Esophagus muscularis mucosa (tissue), 4 donors: ENCODE data around the gene SMIM13. TPM values are rescaled to one million over a fixed set of nuclear protein-coding genes. Genes with fewer than 3 reads are reported as not detected.

Experiments
- DNase-seq: peaks from one replicate; pipeline ENCODE4 v3.0.0-alpha.2; 2017; ENCODE audit errors: extremely low spot score
- H3K27ac ChIP-seq, 4 donors: fragments of 200-600 bp; sonication (generic); replicated peaks in 1 of 4; 1 replicate in 3 of 4; 2 replicates in 1 of 4; pipeline ENCODE4 v1.5.1; 2016 to 2019; ENCODE audit warnings: mild to moderate bottlenecking in 1 of 4
- H3K27me3 ChIP-seq, 4 donors: fragments of 200-600 bp; sonication (generic); one replicate each; pipeline versions ENCODE4 v1.5.1 to v1.6.0; 2016 to 2019
- H3K36me3 ChIP-seq, 4 donors: fragments of 200-600 bp; sonication (generic); one replicate each; pipeline ENCODE4 v1.5.1; 2016 to 2019
- H3K4me1 ChIP-seq, 4 donors: fragments of 200-600 bp; sonication (generic); one replicate each; pipeline ENCODE4 v1.5.1; 2016 to 2019
- H3K4me3 ChIP-seq, 4 donors: fragments of 200-600 bp; sonication (generic); 1 replicate in 2 of 4; 2 replicates in 2 of 4; pipeline ENCODE4 v1.5.1; 2016 to 2019; ENCODE audit warnings: mild to moderate bottlenecking in 4 of 4, moderate library complexity in 1 of 4
- H3K9me3 ChIP-seq, 4 donors: fragments of 200-600 bp; sonication (generic); 1 replicate in 3 of 4; 2 replicates in 1 of 4; pipeline ENCODE4 v1.5.1; 2016 to 2019
- EP300 ChIP-seq: sonication (generic); formaldehyde crosslinking; IDR thresholded peaks from one replicate; pipeline ENCODE4 v1.6.1; 2017; ENCODE audit warnings: antibody characterized with exemption
- POLR2A ChIP-seq: fragments of 450-650 bp; IDR thresholded peaks from one replicate; pipeline ENCODE4 v1.6.1; 2017; ENCODE audit warnings: antibody characterized with exemption, moderate library complexity, mild to moderate bottlenecking, low read depth
- POLR2AphosphoS5 ChIP-seq, 2 donors: sonication (generic); formaldehyde crosslinking; IDR thresholded peaks; one replicate each; pipeline ENCODE4 v1.6.1; 2017; ENCODE audit warnings: antibody characterized with exemption in 2 of 2
- WGBS: methylation state at CpG from one replicate; pipeline ENCODE4 v1.1.5; 2018; 5-methylcytosine and 5-hydroxymethylcytosine counted together
- intact Hi-C: fragments of 100-400 bp; cut with DNase I; formaldehyde crosslinking; loops from one replicate; pipeline ENCODE4 v1.15.1; 2023
- total RNA-seq, 4 donors: library from RNA; depleted of rRNA; stranded (reverse); fragments of >200 nt; gene quantifications; one replicate each; pipeline versions ENCODE4 v1.1.0 to v1.2.1, GENCODE V29; 2016
- TF ChIP-seq, protein P1 (sequence below), 3 experiments: fragments of 200-600 bp in 2 of 3; fragments of 450-650 bp in 1 of 3; sonication (generic) in 2 of 3; IDR thresholded peaks; one replicate each; pipeline ENCODE4 v1.5.1; 2017 to 2019; ENCODE audit warnings: antibody characterized with exemption in 3 of 3, mild to moderate bottlenecking in 2 of 3, moderate library complexity in 1 of 3

Gene SMIM13
- total RNA-seq, 4 donors from 2014 or later, result 9.3 to 15.2 (median 12.0) TPM

DNA sequence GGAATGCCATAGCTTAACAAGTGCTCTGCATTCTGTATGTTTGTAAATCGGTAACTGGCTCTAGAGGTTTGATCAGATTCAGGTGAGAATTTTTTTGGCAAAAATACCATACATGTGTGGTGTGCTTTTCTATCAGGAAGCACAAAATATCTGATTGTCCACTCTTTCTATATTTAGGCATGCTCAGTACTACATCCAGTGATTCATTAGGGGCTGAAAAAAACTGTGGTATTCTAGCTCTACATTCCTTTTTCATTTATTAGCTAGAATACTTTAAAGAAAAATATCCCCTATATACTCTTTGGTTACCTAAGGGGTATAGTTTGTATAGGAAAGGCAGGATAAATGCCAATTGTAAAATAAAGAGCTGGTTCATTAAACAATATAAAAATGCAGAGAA, 38.9 kb upstream of the SMIM13 start:
- intact Hi-C loops, result no loop called here
- H3K27me3 ChIP-seq, result peaks cover 0 to 7% (median 0%) of the 10 kb centered on the region in 4 donors
- H3K9me3 ChIP-seq, result no peaks in the 10 kb centered on the region
- TF ChIP-seq POLR2AphosphoS5 (IDR thresholded peaks at IDR 0.05), result no peak
- no peak for TF ChIP-seq EP300
- no peak for TF ChIP-seq POLR2A
- TF ChIP-seq, protein P1, sequence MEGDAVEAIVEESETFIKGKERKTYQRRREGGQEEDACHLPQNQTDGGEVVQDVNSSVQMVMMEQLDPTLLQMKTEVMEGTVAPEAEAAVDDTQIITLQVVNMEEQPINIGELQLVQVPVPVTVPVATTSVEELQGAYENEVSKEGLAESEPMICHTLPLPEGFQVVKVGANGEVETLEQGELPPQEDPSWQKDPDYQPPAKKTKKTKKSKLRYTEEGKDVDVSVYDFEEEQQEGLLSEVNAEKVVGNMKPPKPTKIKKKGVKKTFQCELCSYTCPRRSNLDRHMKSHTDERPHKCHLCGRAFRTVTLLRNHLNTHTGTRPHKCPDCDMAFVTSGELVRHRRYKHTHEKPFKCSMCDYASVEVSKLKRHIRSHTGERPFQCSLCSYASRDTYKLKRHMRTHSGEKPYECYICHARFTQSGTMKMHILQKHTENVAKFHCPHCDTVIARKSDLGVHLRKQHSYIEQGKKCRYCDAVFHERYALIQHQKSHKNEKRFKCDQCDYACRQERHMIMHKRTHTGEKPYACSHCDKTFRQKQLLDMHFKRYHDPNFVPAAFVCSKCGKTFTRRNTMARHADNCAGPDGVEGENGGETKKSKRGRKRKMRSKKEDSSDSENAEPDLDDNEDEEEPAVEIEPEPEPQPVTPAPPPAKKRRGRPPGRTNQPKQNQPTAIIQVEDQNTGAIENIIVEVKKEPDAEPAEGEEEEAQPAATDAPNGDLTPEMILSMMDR (IDR thresholded peaks at IDR 0.05), result no peak
- H3K4me1 ChIP-seq, result no peaks in the 10 kb centered on the region
- H3K4me3 ChIP-seq, result no peak overlapping the region
- no peak for DNase-seq
- no peaks in the 10 kb centered on the region for H3K36me3 ChIP-seq
- H3K27ac ChIP-seq, result no peak overlapping the region
- 88% methylated on average over 1 of the region's 1 CpG for WGBS

DNA sequence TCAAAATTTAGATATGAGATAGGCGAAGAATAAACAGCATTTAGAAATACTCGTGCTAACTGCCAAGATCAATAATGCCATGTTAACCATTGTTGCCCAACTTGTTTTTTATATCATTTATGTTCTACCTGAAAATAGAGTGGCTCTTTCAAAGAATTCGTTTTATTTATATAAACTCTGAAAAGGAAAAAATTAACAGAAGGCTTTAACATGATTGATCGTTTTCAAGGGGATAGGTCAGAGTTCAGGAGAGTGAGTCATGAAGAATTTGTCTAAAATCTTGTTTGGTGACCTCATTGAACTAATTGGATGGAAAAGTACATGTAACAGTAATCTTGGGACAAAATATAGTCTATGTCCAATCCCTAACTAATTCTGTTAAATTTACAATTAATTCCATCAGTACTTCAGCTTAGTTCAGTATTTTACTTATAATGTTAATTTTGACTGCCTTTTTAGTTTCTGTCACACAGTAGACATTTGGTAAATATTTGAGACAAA, 38.5 kb upstream of the SMIM13 start:
- 62% methylated on average over 4 of the region's 4 CpGs for WGBS
- H3K27ac ChIP-seq, result no peak overlapping the region
- no peaks in the 10 kb centered on the region for H3K4me1 ChIP-seq
- no peak overlapping the region for H3K4me3 ChIP-seq
- no peak for DNase-seq
- intact Hi-C loops, result no loop called here
- H3K36me3 ChIP-seq, result no peaks in the 10 kb centered on the region
- peaks cover 0 to 5% (median 0%) of the 10 kb centered on the region in 4 donors for H3K27me3 ChIP-seq
- no peaks in the 10 kb centered on the region for H3K9me3 ChIP-seq
- TF ChIP-seq EP300 (no peak), POLR2A (no peak), POLR2AphosphoS5 (IDR thresholded peaks at IDR 0.05) (no peak)

DNA sequence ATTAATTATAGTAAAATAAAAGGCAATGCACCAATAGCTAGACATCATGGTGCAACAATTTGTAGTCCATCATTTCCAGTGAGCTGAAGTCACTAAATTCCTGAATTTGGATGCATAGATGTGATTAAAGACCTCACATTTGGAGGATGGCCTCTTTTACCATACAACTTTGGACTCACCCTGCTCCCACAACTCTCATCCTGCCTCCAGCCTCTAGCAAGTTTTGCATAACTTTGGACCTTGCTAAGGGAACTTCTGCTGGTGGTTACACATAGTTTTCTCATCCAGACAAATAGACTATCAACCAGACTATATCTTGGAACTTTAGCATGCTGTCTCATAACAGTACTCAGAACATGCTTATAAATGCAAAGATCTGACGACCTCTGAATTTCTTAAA, 36.8 kb upstream of the SMIM13 start:
- 76% methylated on average over 1 of the region's 1 CpG for WGBS
- intact Hi-C loops, result no loop called here
- H3K9me3 ChIP-seq, result no peaks in the 10 kb centered on the region
- no peaks in the 10 kb centered on the region for H3K36me3 ChIP-seq
- H3K4me1 ChIP-seq, result no peaks in the 10 kb centered on the region
- no peak overlapping the region for H3K4me3 ChIP-seq
- H3K27ac ChIP-seq, result no peak overlapping the region
- TF ChIP-seq POLR2A (no peak), POLR2AphosphoS5 (IDR thresholded peaks at IDR 0.05) (no peak), EP300 (no peak)
- H3K27me3 ChIP-seq, result no peaks in the 10 kb centered on the region
- no peak for DNase-seq

DNA sequence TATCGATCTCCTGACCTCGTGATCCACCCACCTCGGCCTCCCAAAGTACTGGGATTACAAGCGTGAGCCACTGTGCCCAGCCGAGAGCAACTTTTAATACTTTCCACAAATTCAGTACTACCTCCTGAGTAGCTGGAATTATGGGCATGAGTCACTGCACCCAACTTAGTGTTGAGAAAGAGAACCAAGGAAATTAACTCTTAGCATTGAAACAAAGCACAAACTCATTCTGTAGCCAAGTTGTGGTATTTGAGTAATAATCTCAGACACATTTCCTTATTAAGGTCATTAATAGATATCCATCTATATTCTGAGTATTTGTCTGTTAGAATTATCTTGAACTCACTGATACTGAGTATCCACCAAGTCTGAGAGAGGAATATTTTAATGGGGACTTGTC, 35.2 kb upstream of the SMIM13 start:
- Histone ChIP-seq H3K9me3 (no peaks in the 10 kb centered on the region), H3K4me1 (no peaks in the 10 kb centered on the region), H3K36me3 (no peaks in the 10 kb centered on the region), H3K27ac (no peak overlapping the region), H3K27me3 (no peaks in the 10 kb centered on the region), H3K4me3 (no peak overlapping the region)
- WGBS, result 100% methylated on average over 5 of the region's 5 CpGs
- DNase-seq, result no peak
- no peak for TF ChIP-seq POLR2AphosphoS5 (IDR thresholded peaks at IDR 0.05)
- no peak for TF ChIP-seq POLR2A
- TF ChIP-seq, protein P1 (IDR thresholded peaks at IDR 0.05), result no peak
- TF ChIP-seq EP300, result no peak
- intact Hi-C loops, result no loop called here

DNA sequence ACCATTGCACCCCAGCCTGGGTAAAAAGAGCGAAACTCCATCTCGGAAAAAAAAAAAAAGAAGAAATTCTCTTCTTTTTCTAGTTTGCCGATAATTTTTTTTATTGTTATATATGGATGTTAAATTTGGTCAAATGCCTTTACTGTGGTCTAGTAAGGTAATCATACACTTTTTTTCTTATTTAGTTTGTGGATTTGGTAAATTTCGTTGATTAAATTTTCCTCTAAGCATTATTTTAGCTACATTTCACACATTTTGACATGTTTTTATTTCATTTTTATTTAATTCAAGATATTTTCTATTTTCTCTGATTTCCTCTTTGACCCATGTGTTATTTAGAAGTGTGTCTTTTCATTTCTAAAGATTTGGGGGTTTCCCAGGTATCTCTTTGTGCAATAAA, 31.6 kb upstream of the SMIM13 start:
- no peak for DNase-seq
- Histone ChIP-seq H3K27me3 (no peaks in the 10 kb centered on the region), H3K4me1 (no peaks in the 10 kb centered on the region), H3K9me3 (no peaks in the 10 kb centered on the region), H3K27ac (no peak overlapping the region), H3K4me3 (no peak overlapping the region), H3K36me3 (no peaks in the 10 kb centered on the region)
- WGBS, result 89% methylated on average over 4 of the region's 4 CpGs
- intact Hi-C loops, result no loop called here
- TF ChIP-seq POLR2A, result no peak
- TF ChIP-seq, protein P1 (IDR thresholded peaks at IDR 0.05), result no peak
- no peak for TF ChIP-seq EP300
- no peak for TF ChIP-seq POLR2AphosphoS5 (IDR thresholded peaks at IDR 0.05)

DNA sequence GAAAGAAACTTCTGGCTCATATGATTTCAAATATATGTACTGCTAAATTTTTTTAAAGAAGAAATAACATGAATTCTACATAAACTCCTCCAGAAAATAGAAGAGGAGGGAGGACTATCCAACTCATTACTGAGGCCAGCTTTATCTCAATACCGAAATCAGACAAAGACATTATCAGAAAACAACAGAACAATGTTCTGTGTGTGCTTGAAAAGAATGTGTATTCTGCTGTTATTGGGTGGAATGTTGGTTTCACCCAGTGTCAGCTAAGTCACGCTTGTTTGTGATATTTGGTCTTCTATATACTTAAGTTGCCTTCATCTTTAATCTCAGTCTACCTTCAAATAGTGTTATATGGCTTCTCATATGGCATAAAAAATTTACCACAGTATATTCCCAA, 30.9 kb upstream of the SMIM13 start:
- Histone ChIP-seq H3K4me3 (no peak overlapping the region), H3K4me1 (no peaks in the 10 kb centered on the region), H3K9me3 (no peaks in the 10 kb centered on the region), H3K27me3 (no peaks in the 10 kb centered on the region), H3K27ac (no peak overlapping the region), H3K36me3 (no peaks in the 10 kb centered on the region)
- intact Hi-C loops, result no loop called here
- TF ChIP-seq EP300 (no peak), POLR2A (no peak), POLR2AphosphoS5 (IDR thresholded peaks at IDR 0.05) (no peak)
- TF ChIP-seq, protein P1 (IDR thresholded peaks at IDR 0.05), result no peak
- no peak for DNase-seq
- WGBS, result 90% methylated on average over 2 of the region's 2 CpGs
